GM18508 (cell line): ENCODE measurements around the gene ASAP3.
"Not testable (repeated sequence)": the region's sequence is repeated elsewhere in the genome, so short reads cannot be mapped to it uniquely, and the experiment has no call there.

Source experiments
- ATAC-seq: cut with Tn5 transposase; IDR thresholded peaks from one replicate; pipeline ENCODE4 v1.9.1; 2021; ENCODE audit warnings: moderate number of reproducible peaks; ENCODE audit not compliant: insufficient read depth, unreplicated experiment

ASAP3 gene

GRCh38 chr1:23517581-23517980 is 33.6 kb upstream of the ASAP3 start:
- ATAC-seq: no peak

- ATAC-seq: no peak
These were observed 31.9 kb upstream of the ASAP3 start for GRCh38 chr1:23515905-23516304.

- ATAC-seq: no peak
These were observed 30.2 kb upstream of the ASAP3 start for GRCh38 chr1:23514111-23514679.

- no peak for ATAC-seq
These were observed 25.9 kb upstream of the ASAP3 start for GRCh38 chr1:23509896-23510295.

GRCh38 chr1:23506376-23507107 is 22.6 kb upstream of the ASAP3 start:
- no peak for ATAC-seq

GRCh38 chr1:23505851-23506250 is 21.9 kb upstream of the ASAP3 start:
- ATAC-seq: no peak

- ATAC-seq: not testable (repeated sequence)
These were observed 20.2 kb upstream of the ASAP3 start for GRCh38 chr1:23504156-23504555.

GRCh38 chr1:23502951-23503350 is 19.0 kb upstream of the ASAP3 start:
- ATAC-seq: no peak

- ATAC-seq: no peak
These were observed 16.5 kb upstream of the ASAP3 start for GRCh38 chr1:23500466-23500865.

GRCh38 chr1:23497777-23498439 is 13.9 kb upstream of the ASAP3 start:
- no peak for ATAC-seq

GRCh38 chr1:23496490-23497181 is 12.7 kb upstream of the ASAP3 start:
- no peak for ATAC-seq

GRCh38 chr1:23494836-23495235 is 10.9 kb upstream of the ASAP3 start:
- not testable (repeated sequence) for ATAC-seq

GRCh38 chr1:23492776-23493175 is 8.8 kb upstream of the ASAP3 start:
- not testable (repeated sequence) for ATAC-seq

GRCh38 chr1:23492132-23492720 is 8.2 kb upstream of the ASAP3 start:
- no peak for ATAC-seq

- no peak for ATAC-seq
These were observed 5.9 kb upstream of the ASAP3 start for GRCh38 chr1:23489842-23490241.

GRCh38 chr1:23485002-23485332 is 988 bp upstream of the ASAP3 start:
- no peak for ATAC-seq

- no peak for ATAC-seq
These were observed 448 bp upstream of the ASAP3 start for GRCh38 chr1:23484253-23485001.

- ATAC-seq: no peak
These were observed 2.1 kb downstream of the ASAP3 start for GRCh38 chr1:23481904-23482303.

GRCh38 chr1:23481026-23481597 is 2.9 kb downstream of the ASAP3 start:
- no peak for ATAC-seq
